Stimulated activated CD8-positive, alpha-beta memory T cell treated with anti-CD3 and anti-CD28 coated beads, Interleukin-2, amount 100 ng/mL, for 48 hours (primary cell): ENCODE results near the gene PRTG.
"Not testable (repeated sequence)": the region's sequence is repeated elsewhere in the genome, so short reads cannot be mapped to it uniquely, and the experiment has no call there.

Experiments
- DNase-seq, 2 donors: peaks; one replicate each; pipeline ENCODE4 v3.0.0-alpha.2; 2020; ENCODE audit warnings: low read depth in 2 of 2

Gene PRTG

GRCh38 chr15:55742498-55742926, 440 bp downstream of the PRTG start:
- no peak for DNase-seq

DNA sequence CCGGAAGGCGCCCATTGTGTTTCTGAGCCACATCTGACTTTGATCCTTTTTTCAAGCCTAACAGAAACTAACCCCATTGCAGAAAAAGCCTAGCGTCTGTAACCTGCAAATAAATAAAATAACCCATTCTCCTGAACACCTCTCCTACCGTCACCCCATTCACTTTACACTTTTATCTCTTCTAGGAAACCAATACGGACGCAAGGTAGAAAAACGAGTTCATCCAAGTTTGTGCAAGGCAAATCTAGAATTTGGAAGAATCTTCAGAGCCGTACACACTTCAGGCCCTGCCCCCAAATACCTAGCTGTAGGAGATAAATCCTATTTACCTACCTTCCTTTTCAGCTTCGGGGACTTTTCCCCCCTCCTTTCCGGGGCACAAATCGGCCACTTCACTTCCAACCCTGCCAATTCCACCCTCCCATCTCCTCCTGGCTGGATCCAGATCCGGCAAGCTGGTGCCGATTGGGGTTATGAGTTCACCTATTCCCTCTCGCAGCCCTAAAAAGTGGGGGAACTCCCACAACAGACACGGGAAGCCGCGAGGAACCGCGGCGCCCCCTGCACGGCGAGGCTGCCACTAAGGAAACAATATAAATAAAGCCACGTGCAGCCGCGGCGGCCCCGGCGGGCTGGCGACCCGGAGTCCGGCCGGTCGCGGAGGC, 987 bp downstream of the PRTG start:
- DNase-seq = no peak

- no peak for DNase-seq
Measured at GRCh38 chr15:55740981-55741832, 1.7 kb downstream of the PRTG start.

GRCh38 chr15:55740359-55740878, 2.5 kb downstream of the PRTG start:
- DNase-seq = no peak

DNA sequence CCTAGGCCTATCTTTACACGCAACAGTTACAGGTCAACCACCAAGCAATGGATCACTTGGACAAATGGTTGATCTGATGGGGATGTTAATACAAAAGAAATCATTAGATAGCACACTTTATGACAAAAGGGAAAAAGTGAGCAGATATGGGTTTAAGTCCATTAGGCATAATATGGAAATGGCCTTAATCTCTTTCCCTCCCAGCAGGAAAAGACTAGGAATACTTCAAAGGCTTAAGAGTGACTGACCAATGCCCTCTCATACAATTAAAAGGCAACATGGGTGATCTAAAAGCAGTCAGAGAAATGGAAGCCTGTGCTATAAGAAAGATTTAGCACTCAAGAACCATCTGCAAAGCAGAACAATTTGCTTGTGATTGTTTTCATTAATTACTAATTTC, 3.3 kb downstream of the PRTG start:
- no peak for DNase-seq

GRCh38 chr15:55738715-55739114, 4.2 kb downstream of the PRTG start:
- DNase-seq = no peak

DNA sequence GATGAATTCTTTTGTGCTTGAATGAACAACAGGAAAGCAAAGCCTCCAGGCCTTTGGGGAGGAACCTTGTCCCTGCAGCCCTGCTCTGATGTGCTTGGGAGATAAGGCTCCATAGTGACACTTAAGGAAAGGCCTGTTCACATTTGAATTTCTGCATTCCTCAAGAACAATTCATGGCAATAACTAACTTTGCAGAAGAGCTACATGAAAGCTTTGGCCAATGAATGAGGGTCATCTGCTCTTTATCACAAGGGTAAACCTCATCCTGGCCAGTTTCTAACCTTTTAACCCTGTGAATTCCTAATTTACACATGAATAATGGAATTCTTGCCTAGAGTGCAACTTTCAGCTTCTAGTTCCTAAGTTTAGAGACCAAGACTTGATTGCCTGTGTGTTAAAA, 5.6 kb downstream of the PRTG start:
- DNase-seq = no peak

GRCh38 chr15:55736756-55737155, 6.2 kb downstream of the PRTG start:
- DNase-seq = no peak

DNA sequence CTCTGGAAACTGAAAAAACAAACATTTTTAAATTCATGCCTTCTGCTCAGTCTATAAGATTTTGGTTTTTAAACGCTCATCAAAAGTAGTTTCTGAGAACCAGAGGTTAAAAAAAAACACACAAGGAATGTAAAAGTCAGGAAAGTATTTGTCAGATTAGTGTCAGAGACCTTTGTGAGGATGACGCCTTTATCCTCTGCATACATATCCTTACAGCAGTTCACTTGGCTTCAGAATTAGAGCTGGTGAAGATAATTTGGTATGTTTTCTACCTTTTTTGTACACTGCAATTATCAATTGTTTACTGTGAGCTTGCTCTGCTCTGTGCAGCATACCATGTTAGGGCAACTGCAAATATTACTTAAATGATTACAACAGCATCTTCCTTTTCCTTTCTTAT, 8.3 kb downstream of the PRTG start:
- DNase-seq = no peak

GRCh38 chr15:55733461-55733860, 9.5 kb downstream of the PRTG start:
- DNase-seq = not testable (repeated sequence)

DNA sequence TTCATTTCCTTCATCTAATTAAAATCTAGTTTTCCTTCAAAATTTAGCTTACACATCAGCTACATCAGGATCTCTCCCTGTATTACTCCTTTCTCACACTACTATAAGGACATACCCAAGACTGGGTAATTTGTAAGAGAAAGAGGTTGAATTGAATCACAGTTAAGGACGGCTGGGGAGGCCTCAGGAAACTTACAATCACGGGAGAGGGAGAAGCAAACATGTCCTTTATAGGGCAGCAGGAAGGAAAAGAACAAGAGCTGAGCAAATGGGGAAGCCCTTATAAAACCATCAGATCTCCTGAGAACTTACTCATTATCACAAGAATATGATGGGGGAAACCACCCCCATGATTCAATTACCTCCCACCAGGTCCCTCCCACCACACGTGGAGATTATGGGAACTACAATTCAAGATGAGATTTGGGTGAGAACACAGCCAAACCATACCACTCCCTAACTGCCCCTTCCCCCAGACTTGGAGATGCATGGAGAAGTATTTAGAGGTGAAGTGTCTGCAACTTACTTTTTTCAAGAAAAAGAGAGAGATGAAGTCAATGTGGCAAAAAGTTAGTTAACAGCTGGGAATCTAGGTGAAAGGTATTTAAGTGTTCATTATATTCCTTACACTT, 21.3 kb downstream of the PRTG start:
- DNase-seq = no peak

DNA sequence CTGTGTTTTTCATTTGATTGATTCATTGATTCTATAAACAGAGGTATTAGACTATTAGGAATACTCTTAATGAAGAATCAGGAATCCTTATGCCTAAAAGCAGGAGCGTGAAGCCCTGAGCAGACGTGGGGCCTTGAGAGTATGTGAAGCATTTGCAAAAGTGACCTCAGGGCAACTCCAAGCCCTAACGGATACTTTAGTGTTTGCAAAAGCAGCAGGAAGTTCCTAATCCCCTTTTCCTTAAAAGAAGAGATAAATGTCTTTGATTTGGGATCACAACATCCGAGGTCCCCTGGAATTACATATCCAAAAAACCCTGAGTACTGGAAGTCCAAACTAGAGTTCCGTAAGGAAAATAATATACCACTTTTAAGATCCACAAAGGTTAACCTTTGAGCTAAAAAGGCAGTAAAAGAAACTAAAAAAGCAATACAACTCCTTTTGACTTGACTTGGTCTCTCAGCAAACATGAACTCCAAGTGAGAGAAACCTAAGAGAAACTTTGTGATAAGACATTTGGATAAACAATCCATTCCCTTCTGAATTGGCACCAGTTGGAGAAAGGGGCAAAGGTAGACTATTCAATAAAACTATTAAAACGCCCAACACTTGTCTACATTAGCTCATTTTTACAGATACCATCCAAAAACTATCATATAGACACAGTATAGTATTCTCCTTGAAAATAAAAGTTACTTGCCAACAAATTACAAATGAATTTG, 27.4 kb downstream of the PRTG start:
- no peak for DNase-seq

DNA sequence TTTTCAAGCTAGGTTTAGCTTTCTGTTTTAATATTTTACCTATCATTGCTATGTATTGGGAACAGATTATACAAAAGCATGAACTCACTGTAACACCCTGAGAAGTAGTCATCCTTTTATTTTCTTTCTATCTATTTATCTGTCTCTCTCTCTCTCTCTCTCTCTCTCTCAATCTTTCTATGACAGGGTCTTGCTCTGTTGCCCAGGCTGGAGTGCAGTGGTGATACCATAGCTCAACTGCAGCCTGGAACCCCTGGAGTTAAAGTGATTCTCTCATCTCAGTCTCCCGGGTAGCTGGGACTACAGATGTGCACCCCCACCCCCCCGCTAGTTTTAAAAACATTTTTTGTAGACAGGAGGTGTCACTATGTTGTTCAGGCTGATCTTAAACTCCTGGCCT, 28.9 kb downstream of the PRTG start:
- DNase-seq = no peak

DNA sequence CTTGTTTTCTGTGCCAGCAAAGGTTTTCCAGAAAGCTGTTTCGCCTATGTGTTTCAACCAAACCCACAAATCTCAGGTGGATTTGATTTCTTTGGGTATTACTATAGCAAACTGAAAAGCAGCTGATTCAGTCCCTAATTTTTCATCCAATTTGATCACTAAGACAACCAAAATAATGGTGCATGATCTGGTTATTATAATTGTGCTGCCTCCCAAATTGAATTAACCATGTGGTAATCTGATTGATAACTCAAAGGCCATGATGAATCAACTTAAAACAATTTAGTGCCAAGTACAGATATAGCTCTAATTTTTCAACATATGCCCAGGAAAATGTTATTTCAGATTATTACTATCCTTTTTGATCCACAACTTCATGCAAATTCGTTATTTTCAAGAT, 30.6 kb downstream of the PRTG start:
- no peak for DNase-seq

DNA sequence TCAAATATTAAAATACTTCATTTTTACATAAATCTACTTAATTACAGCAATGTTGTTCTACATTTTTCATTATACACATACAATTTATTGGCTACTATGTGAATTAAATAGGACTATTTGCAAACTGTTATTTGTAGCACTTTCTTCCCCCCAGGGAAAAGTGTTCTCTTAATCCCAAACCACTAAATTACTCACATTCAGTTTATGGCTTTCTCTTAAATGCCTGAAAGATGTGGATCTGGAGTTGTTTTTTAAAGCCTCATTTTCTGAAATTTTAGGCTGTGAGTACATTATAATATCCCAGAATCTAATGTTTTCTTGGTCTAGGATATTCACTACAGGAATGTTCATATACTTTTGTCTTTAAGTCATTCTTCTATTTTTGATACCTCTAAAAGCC, 32.7 kb downstream of the PRTG start:
- no peak for DNase-seq

DNA sequence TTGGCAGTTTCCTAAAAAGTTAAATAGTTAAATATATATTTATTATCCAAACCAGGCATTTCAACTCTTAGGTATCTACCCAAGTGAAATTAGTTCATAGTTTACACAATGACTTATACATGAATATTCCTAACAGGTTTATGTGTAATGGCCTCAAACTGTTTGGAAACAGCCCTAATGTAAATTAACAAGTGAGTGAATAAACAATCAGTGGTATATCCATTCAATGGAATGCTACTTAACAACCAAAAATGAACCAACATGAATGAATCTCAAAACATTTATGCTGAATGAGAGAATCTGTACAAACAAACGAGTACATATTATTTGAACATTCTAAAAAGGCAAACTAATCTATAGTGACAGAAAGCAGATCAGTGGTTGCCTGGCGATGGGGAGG, 33.5 kb downstream of the PRTG start:
- DNase-seq = no peak

DNA sequence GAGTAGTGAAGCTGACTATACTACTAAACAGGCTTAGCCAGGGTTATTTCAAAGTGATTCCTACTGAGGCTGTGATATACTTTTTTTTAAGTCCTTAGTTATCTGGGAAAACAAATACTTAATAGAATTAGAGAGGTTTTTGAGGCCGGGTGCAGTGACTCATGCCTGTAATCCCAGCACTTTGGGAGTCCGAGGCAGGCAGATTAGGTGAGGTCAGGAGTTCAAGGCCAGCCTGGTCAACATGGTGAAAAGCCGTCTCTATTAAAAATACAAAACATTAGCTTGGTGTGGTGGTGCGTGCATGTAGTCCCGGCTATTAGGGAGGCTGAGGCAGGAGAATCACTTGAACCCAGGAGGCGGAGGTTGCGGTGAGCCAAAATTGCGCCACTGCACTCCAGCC, 34.2 kb downstream of the PRTG start:
- no peak for DNase-seq

DNA sequence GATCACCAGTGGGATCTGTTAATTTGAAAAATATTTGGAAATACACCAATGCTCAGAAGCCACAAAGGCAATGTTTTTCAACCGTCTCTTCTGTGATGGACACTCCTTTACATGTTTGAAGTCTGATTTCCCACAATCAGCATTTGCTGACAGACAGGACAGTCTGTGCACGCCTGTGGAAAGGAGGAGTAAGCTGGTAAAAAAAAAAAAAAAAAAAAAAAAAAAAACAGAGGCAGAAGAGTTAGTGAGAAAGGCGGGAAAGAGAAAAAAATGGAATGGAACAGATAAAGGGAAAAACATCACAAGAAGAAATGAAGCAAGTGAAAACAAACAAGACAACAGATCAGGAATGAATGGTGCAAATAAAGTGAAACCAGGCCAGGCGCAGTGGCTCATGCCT, 35.0 kb downstream of the PRTG start:
- no peak for DNase-seq

GRCh38 chr15:55707518-55707917, 35.4 kb downstream of the PRTG start:
- DNase-seq = no peak

GRCh38 chr15:55703873-55704301, 39.1 kb downstream of the PRTG start:
- no peak for DNase-seq

- no peak for DNase-seq
Measured at GRCh38 chr15:55700876-55701275, 42.1 kb downstream of the PRTG start.

- no peak for DNase-seq
Measured at GRCh38 chr15:55698653-55699052, 44.3 kb downstream of the PRTG start.
